Measurements from ENCODE around the gene TXNDC17.
"Not testable (repeated sequence)": the region's sequence is repeated elsewhere in the genome, so short reads cannot be mapped to it uniquely, and the experiment has no call there.

Gene TXNDC17

DNA sequence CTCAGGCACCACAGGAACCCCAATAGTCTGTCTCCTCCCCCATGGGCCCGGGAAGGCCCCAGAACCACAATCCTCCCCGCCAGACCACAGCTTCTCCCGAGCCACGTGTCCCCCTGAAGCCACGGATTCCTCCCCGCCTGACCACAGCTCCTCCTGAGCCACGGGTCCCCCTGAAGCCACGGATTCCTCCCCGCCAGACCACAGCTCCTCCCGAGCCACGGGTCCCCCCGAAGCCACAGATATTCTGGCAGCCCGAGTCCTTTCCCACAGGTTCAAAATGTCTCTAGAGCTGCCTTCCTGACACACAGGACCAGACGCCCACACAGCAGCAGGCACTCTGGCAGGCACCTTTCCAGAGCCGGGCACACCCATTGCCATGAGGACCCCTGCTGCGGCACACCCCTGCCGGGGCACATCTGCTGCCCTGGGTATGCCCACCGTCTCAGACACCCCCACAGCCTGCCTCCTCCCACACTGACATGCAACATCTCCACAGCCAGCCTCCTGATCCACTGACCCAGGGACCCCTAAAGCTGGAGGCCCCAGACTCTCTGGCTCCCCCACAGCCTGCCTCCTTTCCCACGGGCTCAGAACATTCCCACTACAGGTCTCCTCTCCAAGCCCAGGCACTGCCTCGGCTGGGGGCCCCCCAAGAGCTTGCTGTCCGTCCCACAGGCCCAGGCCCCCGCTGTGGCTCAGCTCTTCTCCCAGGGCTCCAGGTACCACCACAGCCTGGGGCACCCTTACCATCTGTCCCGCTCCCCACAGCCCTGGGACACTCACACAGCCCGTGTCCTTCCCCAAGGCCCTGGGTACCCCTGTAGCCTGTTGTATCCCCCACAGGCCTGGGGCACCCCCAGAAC is 2.6 kb upstream of the TXNDC17 start:
- no peak for DNase-seq

GRCh38 chr17:6639014-6639585 is 1.8 kb upstream of the TXNDC17 start:
- DNase-seq = no peak

DNA sequence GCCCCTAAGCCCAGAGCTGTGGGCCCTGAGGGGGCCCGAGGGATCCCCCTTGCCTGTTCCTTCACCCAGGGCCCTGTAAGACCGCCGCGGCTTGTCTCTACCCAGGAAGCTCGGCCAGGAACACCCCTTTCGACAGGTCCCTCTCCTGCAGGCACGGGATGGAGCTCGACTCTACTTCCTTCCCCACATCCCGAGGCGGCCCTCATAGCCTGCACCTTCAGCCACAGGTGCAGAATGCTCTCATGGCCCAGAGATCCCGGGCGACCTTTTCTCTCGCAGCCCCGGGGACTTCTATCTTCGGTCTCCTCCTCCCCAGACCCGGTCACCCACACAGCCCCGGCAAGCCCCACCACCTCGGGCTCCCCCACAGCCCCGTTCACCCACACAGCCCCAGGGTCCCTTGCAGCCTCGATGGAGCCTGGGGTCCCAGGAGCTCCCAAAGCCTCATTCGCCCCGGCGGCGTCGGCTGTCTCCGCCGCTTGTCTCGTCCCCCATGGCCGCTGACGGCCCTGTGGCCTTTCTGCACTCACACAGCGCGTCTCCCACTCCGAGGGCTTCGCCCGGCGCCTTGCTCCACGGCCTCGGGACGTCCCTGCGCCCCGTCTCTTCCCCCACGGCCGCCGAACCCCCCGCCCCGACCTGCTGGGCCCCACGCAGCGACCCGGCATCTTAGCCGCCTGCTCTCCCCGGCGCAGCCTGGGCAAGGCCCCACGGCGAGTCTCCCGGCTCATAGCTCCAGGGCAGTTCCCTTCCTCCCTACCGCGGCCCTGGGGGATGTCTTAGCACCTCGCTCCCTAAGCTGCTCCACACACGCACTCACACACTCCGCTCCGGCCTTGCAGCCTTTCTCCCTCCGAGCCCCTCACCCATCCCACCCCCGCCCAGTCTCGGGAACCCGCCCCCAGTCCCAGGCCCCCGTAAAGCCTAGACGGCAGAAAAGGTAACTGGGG is 999 bp upstream of the TXNDC17 start:
- DNase-seq = no peak

- DNase-seq = peak; percentile 49
Measured at GRCh38 chr17:6641247-6641863, 495 bp downstream of the TXNDC17 start.

GRCh38 chr17:6642592-6642991 is 1.7 kb downstream of the TXNDC17 start:
- DNase-seq = no peak

- no peak for DNase-seq
Measured at GRCh38 chr17:6643451-6644125, 2.7 kb downstream of the TXNDC17 start.

GRCh38 chr17:6648181-6648580 is 7.3 kb downstream of the TXNDC17 start:
- DNase-seq = no peak

- peak; percentile 89 for DNase-seq
Measured at GRCh38 chr17:6651354-6651918, 10.6 kb downstream of the TXNDC17 start, which contains the start of the genes C17orf100 and MED31. TSS of gene C17orf100 (plus strand) at chr17:6651762. CDS start at chr17:6651914, 152 bp downstream. TSS of gene MED31 (minus strand) at chr17:6651605. CDS start at chr17:6651528, 77 bp downstream.

DNA sequence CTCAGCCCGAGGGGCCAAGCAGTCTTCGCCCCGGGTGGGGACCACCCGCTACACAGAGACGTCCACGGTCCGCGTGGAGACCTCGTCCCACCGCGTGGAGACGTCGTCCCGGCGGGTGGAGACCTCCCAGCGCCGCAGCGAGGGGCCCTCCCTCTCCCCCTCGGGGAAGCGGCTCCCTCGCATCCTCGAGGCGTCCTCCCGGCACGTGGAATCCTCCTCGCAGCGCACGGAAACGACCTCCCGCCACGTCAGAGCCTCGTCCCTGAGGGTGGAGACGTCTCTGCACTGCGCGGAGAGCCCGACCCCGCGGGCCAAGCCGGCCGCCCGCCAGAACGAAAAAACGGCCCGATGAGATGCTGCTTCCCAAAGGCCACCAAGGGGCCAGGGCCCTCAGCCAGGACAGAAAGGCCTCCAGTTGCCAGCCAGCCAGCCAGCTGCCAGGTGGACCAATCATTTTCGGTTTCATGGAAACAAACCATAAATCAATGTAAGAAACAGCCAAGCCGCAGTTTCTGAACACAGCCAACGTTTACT is 11.1 kb downstream of the TXNDC17 start:
- DNase-seq = peak; percentile 27

GRCh38 chr17:6654841-6655731 is 14.2 kb downstream of the TXNDC17 start:
- DNase-seq = peak; percentile 75

- DNase-seq = not testable (repeated sequence)
Measured at GRCh38 chr17:6655732-6656361, 15.0 kb downstream of the TXNDC17 start.

DNA sequence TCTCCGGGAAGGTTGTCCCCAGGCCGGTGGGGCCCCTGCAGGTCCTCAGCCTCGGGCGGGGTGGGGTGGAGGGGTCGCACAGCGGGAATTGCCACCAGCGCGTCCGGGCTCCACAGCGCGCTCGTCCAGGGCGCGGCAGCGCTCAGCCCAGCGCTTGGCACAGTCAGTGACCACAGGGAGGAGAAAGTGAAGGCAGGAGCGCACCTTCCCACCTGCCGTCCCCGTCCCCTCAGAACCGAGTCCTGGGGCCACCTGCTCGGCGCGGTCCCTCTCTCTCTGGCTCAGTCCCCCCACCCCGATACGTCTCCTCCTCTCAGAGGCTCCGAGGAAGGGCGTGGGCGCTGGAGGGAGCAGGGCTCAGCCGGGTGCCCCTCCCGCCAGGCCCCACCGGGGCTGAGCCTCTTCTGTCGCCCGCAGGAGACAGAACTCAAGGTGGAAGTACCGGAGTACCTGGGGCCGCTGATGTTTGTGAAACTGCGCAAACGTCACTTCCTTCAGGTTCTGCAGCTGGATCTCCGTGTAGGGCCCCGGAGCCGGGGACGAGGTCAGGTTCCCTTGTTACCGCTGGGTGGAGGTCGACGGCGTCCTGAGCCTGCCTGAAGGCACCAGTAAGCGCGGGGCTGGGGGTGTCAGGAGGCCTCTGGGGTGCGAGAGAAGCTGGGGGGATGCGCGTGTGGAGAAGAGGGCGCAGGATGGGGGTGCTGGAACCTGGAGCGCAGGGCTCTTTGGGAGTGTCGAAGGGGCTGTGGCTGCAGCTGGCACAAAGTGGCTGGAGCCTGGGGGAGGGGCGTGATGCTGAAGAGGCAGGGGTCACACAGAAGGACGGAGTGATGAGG is 16.2 kb downstream of the TXNDC17 start:
- DNase-seq = peak; percentile 49

DNA sequence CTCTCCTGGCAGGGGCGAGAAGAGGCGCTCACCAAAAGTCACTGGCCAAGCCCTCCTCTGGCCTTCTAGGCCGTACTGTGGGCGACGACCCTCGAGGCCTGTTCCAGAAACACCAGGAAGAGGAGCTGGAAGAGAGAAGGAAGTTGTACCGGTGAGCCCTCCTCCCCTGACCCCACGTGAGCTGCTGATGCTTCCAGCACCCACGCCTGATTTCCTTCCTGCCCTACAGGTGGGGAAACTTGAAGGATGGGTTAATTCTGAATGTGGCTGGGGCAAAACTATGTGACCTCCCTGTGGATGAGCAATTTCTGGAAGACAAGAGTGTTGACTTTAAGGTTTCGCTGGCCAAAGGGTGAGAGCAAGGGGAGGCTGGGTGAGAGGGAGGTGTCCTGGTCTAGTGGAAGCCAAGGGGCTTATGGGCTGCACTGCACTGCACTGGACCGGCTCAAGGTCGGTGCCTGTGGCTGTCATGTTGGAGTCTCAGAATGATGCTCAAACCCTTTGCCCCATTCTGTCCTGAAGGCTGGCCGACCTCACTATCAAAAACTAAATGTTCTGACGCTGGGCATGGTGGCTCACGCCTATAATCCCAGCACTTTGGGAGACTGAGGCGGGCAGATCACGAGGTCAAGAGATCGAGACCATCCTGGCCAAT is 16.9 kb downstream of the TXNDC17 start:
- DNase-seq = peak; percentile 36

- DNase-seq = not testable (repeated sequence)
Measured at GRCh38 chr17:6658411-6658810, 17.6 kb downstream of the TXNDC17 start.

DNA sequence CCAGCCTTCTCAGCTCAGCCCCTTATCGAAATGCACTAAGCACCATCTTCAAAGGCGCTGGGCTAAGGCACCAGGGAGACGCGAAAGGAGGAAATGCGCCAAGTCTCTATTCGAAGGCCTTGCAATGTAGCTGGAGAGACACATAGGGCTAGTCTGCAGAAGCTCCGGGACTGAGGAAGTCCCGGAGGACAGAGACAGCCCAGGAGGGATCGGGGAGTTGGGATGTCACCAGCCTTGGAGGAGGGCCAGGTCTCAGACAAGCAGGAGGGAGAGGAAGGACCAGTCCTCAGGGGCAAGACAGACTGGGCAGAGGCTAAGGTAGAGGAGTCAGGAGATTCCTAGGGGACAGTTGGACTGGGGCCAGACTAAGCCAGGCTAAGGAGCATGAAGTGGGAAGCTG is 19.2 kb downstream of the TXNDC17 start:
- no peak for DNase-seq

GRCh38 chr17:6660805-6661463 is 20.1 kb downstream of the TXNDC17 start:
- no peak for DNase-seq

DNA sequence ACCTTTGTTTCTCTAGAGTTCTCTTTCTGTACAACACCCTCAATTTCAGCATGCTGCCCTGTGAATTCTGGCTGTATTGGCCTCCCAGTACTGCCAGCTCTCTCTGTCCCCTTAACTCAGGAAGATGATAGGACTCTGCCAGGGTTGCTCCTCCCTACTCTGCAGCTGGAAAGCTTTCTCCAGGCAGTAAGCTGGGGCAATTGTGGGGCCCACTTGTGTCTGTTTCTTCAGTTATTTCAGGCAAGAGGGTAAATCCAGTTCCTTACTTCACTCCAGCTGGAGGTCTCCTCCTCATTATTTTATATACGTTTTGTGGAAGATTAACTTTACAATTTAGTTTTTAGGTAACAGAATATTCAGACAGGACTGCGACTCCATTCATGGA is 20.6 kb downstream of the TXNDC17 start:
- DNase-seq = no peak

- not testable (repeated sequence) for DNase-seq
Measured at GRCh38 chr17:6663200-6663599, 22.3 kb downstream of the TXNDC17 start.

Data from DMS79 treated with DMSO at 0.1 percent for 48 hours (cell line).